ENCODE measurements around the gene DPPA4. TPM values are rescaled to one million over a fixed set of nuclear protein-coding genes. Genes with fewer than 3 reads are reported as not detected.
"Not testable (repeated sequence)": the region's sequence is repeated elsewhere in the genome, so short reads cannot be mapped to it uniquely, and the experiment has no call there.

Gene DPPA4
- total RNA-seq, 2 donors from 2014 or later, result not detected

DNA sequence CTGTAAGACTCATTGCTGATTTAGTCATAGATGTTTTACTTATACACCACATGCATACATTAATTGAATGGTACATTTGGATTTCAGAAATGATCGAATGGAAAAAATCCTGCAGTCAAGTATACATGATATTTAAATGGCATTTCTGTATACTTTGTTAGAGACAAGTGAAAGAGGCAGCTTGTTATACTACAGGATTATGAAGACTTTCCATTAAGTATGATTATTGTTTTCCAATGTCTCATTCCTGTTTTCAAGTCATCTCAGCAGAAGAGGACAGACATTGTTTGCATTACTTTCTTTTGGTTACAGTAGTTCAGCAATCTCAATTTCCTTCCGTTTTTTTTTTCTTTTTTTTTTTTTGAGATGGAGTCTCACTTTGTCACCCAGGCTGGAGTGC, 36.6 kb upstream of the DPPA4 start:
- H3K36me3 ChIP-seq, result no peaks in the 10 kb centered on the region
- DNase-seq (ENCODE audit: low spot score), result no peak
- H3K27ac ChIP-seq, result no peak overlapping the region
- H3K27me3 ChIP-seq, result no peaks in the 10 kb centered on the region
- no peaks in the 10 kb centered on the region for H3K4me1 ChIP-seq
- no peaks in the 10 kb centered on the region for H3K9me3 ChIP-seq
- no peak overlapping the region for H3K4me3 ChIP-seq
- TF ChIP-seq, protein P1, sequence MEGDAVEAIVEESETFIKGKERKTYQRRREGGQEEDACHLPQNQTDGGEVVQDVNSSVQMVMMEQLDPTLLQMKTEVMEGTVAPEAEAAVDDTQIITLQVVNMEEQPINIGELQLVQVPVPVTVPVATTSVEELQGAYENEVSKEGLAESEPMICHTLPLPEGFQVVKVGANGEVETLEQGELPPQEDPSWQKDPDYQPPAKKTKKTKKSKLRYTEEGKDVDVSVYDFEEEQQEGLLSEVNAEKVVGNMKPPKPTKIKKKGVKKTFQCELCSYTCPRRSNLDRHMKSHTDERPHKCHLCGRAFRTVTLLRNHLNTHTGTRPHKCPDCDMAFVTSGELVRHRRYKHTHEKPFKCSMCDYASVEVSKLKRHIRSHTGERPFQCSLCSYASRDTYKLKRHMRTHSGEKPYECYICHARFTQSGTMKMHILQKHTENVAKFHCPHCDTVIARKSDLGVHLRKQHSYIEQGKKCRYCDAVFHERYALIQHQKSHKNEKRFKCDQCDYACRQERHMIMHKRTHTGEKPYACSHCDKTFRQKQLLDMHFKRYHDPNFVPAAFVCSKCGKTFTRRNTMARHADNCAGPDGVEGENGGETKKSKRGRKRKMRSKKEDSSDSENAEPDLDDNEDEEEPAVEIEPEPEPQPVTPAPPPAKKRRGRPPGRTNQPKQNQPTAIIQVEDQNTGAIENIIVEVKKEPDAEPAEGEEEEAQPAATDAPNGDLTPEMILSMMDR (IDR thresholded peaks at IDR 0.05), result no peak

DNA sequence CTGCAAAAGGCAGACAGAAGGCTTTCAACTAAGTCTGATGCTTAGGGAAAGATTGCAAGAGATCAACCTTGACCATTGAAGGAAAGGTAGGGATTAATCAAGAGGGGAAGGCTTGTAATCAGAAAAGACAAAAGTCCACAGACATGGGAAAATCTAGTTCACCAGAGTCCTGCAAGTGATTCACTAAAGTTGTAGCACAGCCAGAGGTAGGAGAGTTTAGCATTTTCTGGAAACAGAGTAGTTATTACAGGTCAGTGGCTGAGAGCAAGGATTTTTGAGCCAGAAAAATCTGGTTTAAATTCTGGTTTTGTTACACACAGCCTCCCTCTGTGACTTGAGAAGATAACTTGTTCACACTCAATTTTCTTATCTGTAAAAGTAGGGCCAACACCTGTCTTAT, 35.3 kb upstream of the DPPA4 start:
- H3K4me1 ChIP-seq, result no peaks in the 10 kb centered on the region
- no peaks in the 10 kb centered on the region for H3K27me3 ChIP-seq
- H3K9me3 ChIP-seq, result no peaks in the 10 kb centered on the region
- H3K27ac ChIP-seq, result no peak overlapping the region
- TF ChIP-seq, protein P1 (IDR thresholded peaks at IDR 0.05), result no peak
- no peaks in the 10 kb centered on the region for H3K36me3 ChIP-seq
- no peak for DNase-seq (ENCODE audit: low spot score)
- H3K4me3 ChIP-seq, result no peak overlapping the region

DNA sequence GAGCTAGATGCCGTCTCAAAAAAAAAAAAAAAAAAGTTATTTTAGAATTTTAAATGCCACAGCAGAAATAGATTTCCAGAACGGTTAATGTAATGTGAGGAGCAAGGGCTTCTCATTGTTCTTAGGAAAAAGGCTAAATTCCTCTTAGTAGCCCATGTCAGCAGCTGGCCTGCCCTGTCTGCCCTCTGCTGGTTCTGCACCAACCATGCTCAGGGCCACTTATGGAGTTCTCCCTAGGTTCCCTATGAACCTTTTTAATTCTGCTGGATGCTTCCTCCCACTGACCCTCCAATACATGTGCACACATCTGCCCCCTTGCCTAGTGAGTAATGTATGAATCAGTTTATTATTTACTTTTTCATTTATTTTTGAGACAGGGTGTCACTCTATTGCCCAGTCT, 32.2 kb upstream of the DPPA4 start:
- Histone ChIP-seq H3K4me3 (no peak overlapping the region), H3K27me3 (no peaks in the 10 kb centered on the region), H3K9me3 (no peaks in the 10 kb centered on the region), H3K27ac (no peak overlapping the region), H3K4me1 (no peaks in the 10 kb centered on the region), H3K36me3 (no peaks in the 10 kb centered on the region)
- DNase-seq (ENCODE audit: low spot score), result no peak
- TF ChIP-seq, protein P1 (IDR thresholded peaks at IDR 0.05), result no peak

DNA sequence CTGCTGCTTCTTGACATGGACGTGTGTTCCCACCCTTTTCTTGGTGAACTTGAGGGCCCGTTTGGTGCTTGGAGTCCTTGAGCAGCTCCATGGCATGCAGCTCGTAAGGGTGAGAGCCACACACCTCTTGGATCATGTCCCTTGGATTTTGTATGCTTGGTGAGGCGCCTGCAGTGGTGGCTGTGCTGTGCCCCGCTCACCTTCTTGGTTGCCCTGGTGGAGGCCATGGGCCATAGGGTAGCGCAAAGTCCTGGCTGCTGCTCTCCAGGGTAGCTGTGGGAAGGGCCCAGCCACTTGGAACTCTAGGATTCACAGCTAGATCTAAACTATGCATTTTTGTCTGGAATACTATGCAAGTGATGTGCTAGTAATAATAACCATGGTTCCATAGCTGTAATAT, 26.7 kb upstream of the DPPA4 start:
- Histone ChIP-seq H3K4me1 (no peaks in the 10 kb centered on the region), H3K27me3 (no peaks in the 10 kb centered on the region), H3K36me3 (no peaks in the 10 kb centered on the region), H3K27ac (no peak overlapping the region), H3K4me3 (no peak overlapping the region), H3K9me3 (no peaks in the 10 kb centered on the region)
- no peak for DNase-seq (ENCODE audit: low spot score)
- TF ChIP-seq, protein P1 (IDR thresholded peaks at IDR 0.05), result no peak

DNA sequence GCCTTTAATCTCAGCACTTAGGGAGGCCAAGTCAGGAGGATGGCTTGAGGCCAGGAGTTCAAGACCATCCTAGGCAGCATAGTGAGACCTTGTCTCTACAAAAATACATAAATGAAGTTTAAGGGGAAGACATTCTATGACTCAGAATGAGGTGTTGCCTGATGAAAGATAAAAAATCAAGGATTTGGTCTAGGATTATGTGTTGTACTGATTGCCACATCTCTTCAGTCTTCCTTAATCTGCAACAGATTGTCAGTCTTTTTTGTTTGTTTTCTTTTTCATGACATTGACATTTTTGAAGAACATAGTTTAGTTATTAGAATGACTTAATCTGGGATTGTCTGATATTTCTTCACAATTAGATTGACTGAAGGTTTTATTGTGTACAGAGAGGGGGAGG, 26.3 kb upstream of the DPPA4 start:
- Histone ChIP-seq H3K27me3 (no peaks in the 10 kb centered on the region), H3K9me3 (no peaks in the 10 kb centered on the region), H3K4me3 (no peak overlapping the region), H3K36me3 (no peaks in the 10 kb centered on the region), H3K27ac (no peak overlapping the region), H3K4me1 (no peaks in the 10 kb centered on the region)
- TF ChIP-seq, protein P1 (IDR thresholded peaks at IDR 0.05), result no peak
- DNase-seq (ENCODE audit: low spot score), result no peak

DNA sequence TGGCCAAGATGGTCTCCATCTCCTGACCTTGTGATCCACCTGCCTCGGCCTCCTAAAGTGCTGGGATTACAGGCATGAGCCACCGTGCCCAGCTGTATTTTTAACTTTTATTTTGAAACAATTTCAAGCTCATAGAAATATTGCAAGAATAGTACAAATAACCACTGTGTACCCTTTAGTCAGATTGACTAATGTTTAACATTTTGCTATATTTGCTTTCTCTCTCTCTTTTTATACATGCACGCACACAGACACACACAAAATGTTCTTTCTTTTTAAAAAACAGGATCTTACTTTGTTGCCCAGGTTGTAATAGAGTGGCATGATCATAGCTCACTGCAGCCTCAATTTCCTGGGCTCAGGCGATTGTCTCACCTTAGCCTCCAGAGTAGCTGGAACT, 25.5 kb upstream of the DPPA4 start:
- Histone ChIP-seq H3K36me3 (no peaks in the 10 kb centered on the region), H3K27ac (no peak overlapping the region), H3K4me1 (no peaks in the 10 kb centered on the region), H3K9me3 (no peaks in the 10 kb centered on the region), H3K27me3 (no peaks in the 10 kb centered on the region), H3K4me3 (no peak overlapping the region)
- DNase-seq (ENCODE audit: low spot score), result no peak
- TF ChIP-seq, protein P1 (IDR thresholded peaks at IDR 0.05), result no peak

DNA sequence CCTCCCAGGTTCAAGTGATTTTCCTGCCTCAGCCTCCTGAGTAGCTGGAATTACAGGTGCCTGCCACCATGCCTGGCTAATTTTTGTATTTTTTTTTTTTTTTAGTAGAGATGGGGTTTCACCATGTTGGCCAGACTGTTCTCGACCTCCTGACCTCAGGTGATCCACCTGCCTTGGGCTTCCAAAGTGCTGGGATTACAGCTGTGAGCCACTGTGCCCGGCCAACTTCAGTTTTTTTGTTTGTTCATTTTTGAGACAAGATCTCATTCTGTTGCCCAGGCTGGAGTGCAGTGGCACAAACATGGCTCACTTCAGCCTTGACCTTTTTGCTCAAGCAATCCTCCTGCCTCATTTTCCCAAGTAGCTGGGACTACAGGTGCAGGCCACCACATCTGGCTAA, 21.5 kb upstream of the DPPA4 start:
- not testable (repeated sequence) for H3K4me3 ChIP-seq; H3K27me3 ChIP-seq; H3K4me1 ChIP-seq; DNase-seq (ENCODE audit: low spot score); H3K9me3 ChIP-seq; H3K27ac ChIP-seq; H3K36me3 ChIP-seq
